Measurements from ENCODE around the gene HOXA7.

The HOXA7 gene

DNA sequence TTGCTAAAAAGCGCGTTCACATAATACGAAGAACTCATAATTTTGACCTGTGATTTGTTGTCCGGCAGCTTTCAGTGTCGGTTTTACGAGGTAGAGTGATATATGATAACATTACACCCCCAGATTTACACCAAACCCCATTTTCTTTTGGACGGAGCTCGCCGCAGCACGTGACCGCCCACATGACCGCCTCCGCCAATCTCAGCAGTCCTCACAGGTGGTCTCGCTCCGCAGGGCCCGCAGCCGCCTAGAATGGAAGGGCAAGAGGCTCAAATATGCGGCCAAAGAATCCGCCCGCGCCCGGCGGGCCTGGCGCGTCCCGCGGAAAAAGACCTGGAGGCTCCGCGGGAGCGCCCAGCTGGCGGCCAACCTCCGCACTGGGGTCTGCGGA, at the start of gene HOXA7:
Gene HOXA7 (minus strand): TSS at position 168 of the 391 bp plus-strand sequence. CDS start 130 bp downstream, at position 38.
- DNase-seq (ENCODE audit: low read depth), result no peak

DNA sequence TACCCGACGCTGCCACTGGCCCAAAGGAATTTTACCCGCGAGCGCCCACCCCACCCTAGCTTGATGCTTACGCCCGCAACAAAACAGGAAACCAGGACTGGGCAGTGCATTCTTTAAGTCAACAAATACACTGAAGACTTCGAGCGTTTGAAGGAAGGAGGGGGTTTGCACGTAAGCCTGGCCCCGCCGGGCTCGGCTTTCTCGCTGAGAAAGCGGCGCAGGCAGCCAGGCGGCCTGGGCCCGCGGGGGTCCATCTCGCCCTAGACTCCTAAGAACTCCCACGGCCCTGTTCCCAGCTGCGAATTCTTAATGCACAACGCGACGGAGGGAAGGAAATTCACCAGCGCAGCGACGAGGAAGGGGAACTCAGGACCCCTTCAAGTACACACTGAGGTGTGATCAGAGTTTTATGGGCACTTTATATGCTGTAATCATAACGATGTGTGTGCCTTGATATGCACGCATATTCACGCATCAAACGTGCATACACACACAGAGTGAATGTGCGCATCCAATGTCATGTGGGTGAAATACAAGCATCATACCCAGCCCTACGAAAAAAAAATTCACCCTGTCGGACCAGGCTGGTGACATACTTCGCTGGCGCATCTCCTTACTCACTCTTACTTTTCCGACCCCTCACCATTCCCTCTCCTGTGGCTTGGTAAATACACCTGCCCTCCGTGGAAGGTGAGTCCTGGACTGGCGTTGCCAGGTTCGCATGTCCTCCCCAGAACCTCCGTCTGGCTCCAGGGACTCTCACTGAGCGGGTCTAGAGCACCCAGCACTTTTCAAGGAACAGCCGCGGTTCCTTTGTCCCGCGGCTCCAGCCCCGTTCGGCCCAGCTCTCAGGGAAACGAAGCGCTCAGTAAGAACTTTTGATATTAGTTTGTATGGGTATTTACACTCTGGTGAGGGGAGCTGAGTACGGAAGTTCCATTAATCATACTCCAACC, 49.1 kb upstream of the HOXA7 start:
- no peak for DNase-seq (ENCODE audit: low read depth)

DNA sequence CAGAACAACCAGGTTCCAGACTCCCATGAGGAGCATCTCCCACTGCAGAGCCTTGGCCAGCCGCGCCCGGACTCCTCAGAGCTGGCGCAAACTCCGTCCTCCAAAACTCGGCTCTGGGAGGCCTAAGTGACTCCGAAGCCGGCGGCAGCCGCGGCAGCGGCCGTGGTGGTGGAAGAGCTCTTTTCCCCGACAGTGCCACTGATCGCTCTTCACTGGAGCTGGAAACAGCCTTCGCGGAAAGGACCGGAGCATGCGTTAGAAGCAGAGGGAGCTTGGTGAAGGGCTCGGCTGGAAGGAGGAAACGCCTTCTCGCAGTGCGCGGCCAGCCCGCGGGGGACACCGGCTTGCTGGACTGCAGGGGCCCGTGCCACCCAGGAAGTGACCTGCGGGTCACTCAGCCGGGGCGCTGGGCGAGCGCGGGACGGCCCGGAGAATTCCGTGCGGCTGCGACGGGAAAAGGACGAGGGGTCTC, 48.4 kb upstream of the HOXA7 start:
- no peak for DNase-seq (ENCODE audit: low read depth)

DNA sequence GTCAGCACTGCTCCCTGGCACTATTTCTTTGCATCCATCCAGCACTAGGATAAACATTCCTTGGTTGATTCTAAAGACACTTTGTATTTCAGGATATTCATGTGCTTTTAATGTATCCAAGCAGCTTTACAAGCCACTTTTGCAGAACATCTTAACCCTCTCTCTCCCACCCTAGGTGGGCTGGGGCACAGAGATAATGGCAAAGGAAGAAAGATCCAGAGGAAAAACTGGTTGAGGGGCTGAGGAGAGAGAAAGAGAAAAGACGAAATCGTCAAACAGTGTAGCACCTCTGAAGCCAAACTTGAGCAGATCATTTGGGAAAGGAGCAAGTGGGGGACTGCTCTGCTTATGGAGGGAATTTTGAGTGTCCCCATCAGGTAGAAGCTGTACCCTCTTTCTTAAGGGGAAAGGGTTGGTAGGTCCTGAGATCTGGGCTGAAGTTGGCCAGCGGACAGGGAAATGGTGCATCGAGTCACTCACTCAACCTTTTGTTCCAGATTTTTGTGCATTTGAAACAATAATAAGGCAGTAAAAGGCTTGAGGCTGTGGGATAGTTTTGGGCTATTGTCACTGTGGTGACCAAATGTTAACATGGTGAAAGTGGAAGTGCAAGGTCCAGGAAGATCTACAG, 47.6 kb upstream of the HOXA7 start:
- no peak for DNase-seq (ENCODE audit: low read depth)

DNA sequence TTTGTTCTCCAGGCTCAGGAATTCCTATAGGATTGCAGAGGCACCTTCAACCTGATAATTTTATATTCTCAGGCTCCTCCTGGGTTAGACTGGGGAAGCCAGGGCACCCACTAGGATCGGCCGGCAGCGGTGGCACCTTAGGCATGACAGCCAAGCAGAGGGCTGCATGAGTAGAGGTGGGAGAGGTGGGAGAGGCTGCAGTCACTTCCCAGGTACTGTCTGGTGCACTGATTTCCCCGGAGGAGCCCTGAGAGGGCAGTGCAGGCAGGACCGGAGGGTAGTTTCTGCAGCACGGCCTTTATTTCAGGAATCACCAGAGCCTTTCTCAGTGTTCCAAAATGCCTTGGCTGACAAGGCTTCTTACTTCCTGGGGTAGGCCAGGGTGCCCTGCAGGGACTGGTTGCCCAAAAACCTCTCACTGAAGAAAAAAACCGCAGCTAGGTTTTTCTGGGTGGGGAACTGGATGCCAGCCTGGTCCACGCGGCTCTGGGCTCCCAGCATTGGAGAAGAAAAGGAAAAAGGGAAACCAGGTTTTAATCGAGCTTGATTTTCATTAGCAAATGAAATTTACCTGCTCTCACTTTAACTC, 47.0 kb upstream of the HOXA7 start:
- no peak for DNase-seq (ENCODE audit: low read depth)

DNA sequence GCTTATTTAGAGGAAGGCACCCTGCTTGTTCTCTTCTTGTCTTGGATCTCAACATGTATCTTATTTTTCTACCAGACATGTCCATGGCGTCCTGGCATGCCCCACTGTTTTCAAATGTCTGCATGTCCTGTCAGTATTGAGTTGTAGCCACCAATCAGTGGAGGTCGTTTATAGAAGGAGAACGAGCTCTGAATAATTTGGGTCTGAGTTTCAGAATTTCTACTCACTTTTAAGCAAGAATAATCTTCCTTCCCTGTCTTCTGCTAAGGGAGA, 46.3 kb upstream of the HOXA7 start:
- DNase-seq (ENCODE audit: low read depth), result no peak

DNA sequence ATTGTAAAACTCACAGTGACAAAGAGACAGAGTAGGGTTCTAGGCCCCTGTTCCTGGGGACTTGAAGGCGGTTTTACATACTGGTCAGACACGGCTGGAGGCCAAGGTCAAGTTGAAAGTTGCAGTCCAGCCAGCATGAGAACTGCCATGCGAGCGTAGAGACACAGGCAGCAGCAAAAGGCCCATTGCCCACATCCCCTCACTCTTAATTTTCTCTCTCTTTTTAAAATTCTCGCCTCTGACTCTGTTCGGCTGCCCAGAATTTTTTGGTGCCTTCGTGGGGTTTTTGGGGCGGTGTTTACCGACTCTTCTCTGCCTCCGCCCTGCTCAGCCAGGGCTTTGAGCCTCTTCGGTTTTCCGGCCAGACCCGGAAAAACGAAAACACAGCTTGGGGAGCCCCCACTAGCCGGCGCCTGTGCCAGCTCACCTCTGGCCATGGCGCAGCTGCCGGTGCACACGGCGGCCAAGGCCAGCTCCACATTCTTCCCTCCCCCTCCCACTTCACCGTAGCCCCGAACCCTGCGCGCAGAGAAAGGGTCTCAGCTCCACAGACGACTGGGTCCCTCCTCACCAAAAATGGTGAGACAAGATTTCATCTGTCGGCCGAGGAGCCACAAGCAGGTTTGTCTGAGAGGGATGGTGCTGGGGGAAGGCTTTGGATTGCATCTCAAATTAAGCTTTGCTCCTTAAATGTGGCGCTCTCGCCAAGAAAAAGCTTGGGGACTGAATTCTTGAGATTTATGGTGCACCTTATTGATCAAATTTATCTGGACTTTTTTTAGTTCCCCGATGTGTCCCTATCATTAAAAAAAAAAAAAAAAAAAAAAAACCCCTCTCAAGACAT, 45.8 kb upstream of the HOXA7 start:
- DNase-seq (ENCODE audit: low read depth), result no peak

DNA sequence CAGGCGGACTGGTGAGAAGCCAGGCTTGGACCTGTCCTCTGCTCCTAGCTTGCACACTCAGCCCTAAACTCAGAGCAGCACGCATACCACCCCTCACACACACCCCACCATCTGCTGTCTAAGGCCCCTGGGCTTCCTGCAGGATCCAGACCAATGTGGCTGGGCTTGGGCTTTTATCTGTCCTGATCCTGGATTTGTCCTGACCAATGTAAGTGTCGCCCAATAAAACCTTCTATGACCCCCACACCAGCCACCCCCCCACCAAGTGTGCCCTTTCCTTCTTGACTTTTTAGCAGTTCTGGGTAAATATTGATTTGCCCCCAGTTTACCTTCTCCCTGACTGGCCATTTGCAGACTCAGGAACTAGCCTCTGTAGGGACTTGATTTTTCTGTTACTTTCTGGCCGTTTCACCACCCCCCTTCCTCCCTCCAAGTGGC, 45.1 kb upstream of the HOXA7 start:
- DNase-seq (ENCODE audit: low read depth), result no peak

DNA sequence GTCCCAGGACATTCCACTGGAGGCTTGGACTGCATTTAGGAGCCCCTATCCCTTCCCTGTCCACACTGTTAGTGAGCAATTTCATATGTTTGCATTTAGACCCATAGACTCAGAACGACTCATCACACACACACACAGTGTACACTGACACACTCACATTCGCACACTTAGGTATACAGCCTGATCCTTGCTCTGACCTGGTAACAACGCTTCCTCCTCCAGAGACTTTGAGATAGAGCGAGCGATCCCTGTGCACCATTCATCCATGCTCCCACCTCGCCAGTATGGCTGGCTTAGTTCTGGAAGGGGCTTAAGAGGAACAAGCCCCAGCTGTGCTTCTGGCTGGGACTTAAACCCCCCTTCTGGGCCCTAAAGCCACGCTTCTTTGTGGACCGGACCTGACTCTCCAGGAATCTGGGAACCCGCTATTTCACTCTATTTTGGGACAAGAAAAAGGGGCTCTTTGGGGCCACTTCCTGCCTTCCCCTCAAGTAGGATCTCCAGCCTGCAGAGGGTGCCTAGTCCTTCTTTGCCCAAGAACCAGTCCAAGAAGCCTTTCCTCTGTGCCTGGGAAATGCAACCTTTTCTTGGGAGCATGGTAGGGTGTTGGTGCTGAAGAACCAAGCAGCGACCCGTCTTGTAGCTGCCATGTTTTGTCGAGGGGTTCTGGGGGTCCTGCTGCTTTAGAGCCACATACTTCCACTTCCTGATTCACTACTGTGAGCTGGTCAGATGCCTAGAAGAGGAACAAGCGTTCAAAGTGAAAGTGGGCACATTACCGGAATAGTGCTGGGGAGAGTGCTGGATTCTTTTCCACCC, 44.5 kb upstream of the HOXA7 start:
- no peak for DNase-seq (ENCODE audit: low read depth)

DNA sequence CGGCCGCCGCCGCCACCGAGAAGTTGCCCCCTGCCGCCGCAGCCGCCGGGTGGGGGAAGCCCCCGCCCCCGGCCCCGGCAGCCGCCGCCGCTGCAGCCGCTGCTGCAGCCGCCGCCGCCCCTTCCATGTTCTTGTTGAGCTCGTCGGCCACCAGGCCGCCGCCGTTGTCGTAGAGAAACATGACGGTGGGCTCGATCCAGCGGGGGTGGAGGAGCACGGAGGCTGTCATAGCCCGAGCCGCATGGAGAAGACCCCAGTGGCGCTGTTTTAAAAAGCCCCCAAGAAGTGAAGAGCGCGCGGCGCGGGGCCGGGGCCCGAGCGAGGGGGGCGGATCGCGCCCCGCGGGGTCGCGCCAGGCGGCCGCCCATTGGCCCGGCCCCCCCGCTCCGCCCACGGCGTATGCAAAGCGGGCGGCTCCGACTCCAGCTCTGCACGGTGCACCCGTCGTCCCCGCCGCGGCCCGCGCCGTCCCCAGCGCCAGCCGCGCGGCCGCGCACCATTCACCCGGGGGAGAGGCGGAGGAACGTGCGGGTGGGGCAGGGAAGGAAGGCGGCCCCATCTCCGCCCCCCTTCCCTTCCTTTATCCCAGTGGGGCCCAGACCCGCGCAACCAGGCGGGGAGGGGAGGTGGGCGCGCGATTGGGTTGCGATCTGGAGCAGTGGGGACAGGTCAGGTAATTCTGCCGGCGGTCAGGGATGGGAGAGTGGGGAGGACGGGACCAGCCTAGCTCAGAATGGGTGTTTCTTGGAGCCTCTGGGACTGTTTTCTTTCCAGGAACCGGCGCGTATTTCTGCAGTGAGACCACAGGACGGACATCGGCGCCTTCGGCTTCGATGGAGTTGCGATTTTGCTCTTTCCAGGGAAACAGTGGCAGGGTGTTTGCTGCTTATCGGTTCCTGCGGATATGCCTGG, 43.6 kb upstream of the HOXA7 start, which contains the start of gene HOXA13:
Gene HOXA13 (minus strand): TSS at position 243 of the 912 bp plus-strand sequence. CDS start 14 bp downstream, at position 229.
- no peak for DNase-seq (ENCODE audit: low read depth)

DNA sequence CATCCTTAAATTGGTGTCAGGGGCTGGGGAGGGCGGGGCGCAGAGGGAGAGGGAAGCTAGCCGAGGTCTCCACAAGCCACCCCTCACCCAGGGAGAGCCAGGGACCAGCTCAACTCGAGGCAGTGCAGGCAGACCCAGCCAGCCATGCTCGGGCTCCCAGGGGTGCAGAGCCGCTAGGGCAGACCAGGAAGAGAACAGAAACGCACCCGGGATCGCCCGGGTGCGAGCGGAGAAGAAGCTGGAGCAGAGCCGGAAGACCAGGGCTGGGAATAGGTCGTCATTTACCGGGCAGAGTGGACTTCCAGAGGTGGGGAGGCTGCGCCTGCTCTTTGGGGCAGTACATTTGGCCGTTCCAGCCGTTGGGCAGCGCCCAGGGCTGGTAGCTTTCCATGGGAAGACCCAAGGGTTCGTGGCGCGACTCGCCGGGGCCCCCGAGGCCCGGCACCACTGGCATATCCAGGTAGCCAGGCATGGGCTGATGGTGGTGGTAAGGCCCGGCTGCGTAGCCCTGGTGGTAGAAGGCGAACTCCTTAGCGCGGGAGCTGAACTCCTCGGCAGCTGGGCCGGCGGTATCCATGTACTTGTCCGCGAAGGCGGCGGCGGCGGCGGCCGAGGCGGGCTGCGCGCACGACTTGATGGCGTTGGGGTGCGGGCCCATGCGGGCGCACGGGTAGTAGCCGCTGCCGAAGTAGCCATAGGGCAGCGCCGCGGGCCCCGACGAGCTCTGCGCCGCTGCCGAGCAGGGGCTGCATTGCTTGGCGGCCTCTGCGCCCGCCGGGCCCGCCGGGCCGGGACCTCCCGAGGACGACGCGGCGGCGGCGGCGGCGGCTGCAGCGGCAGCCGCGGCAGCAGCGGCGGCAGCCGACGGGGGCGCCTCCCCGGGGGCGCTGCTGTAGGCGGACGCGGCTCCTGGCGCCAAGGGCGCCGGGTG, 42.7 kb upstream of the HOXA7 start:
- DNase-seq (ENCODE audit: low read depth), result no peak

DNA sequence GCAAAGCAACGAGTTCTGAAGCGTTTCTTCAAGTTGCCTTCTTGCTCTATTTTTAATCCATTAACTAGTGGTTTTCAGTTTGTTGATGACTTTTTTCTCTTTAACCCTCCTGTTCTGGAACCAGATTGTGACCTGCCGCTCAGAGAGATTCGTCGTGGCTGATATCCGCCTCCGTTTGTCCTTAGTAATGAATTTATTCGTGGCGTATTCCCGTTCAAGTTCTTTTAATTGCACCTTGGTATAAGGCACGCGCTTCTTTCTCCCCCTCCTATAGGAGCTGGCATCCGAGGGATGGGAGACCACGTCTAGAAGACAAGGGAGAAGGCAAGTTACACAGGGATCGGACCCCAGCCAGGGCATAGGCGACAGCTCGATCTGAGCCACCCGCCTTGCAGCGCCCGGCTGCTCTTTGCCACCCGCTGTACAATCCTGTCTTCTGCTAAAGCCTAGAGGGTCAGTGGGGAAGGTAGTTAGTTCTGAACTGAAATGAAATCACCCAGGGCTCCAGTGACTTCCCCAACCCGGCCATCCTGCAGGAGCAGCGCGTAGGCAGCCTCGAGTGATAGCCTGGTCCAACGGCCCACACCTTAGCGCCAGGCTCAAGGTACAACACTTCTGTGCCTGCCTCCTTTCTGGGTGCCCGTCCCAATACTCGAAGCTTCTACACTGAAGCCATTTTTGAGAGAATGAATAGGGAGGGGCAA, 41.8 kb upstream of the HOXA7 start:
- no peak for DNase-seq (ENCODE audit: low read depth)

DNA sequence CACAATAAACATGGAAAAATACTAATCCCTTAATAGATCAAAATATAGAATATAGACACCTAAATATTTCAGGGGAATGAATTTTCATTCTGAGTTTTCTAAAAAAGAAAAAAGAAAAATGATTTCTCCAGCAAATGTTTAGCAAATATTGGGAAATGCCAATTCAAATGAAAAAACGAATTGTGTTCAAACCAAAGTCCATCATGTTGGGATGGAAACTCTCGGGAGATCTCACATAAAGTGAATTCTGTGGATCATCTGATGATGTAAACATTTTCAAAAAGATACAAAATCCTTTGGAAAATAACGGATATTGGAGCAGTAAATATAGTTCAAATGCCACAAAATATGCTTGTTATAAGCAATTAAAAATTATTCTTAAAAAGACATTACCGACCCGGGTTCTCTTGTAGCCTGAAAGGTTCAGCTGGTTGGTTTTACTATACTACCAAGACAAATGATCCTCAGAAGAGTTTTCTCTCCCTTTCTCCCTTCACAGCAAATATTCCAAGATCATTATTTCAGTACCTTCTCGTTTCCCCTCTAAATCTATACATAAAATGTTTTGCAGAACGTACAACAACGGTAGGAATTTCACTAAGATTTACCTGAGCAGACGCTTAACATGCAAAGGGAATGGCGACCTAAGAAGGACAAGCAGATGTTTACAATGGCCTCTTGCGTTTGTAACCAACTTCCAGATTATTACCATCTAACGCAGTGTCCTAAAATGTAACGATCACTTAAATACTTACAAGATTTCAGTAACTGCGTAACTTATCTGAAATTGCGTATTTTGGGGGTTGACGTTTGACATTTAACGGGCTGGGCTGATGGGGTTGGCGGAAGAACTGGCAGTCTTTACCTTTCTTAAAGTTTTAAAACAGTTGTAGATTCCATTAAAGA, 40.9 kb upstream of the HOXA7 start:
- DNase-seq (ENCODE audit: low read depth), result no peak

DNA sequence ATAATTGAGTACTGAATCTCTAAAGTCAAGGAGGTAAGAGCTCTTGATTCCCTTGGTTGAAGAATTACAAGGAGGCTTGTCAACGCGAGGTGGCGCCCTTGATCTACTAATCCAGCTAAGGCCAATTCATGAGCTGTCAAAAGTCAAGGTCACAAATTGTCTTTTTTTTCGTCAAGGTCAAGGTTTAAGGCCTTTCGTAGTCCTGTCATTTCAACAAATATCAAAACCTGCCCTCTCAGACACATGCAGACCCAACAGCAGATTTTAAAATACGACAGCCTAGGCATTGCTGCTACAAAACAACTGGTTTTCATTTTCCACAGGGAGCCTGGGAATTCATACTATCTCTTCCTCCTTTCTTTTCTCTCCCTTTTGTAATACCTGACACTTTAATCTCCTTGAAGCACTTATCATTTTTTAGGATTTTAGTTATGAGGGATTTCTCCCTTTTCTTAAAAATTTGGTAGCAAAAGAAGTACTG, 39.9 kb upstream of the HOXA7 start:
- peak; percentile 84 for DNase-seq (ENCODE audit: low read depth)

DNA sequence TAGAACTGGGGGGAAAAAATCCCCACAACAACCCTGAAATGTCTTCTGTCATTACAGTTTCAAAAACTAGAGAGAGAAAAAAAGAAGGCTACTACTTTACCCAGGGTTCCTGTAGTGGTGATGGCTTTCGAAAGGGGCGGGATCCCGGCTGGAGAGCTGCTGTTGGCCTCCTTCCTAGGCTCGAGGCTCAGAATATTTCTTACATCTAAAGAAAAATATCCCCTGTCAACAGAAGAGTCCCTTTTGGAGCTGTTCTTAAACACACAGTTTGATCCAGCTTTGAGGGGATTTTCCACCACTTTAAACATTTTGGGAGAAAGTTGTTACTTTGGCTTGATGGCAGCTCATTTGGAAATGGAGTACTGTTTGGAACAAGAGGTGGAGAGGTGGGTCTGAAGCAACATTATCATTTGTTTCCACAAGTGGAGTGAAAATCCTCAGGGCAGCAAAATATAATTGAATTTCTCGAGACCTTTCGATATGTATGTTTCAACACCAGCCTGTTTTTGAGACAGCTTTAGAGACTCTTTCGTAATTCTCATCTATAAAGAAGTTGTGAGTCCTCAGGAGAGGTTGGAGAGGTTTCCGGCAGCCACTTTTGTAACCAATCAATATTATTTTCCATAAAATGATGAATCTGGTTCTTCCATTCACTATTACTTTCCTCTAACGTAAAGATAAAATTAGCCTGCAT, 38.4 kb upstream of the HOXA7 start:
- no peak for DNase-seq (ENCODE audit: low read depth)

DNA sequence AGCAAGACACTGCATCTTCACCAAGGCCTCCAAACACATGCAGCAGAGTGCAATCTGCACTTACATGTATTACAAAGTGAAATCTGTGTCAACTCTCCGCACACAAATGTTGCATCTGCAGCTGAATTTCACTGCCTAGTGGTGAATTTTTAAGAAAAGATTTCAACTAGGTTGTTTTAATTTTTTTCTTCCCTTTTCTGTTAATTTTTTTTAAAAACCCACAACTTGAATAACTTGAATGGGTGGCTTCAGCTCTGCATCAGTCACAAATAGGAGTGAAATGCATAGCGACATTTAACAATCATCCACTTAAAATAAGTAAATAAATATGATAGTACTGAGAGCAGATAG, 37.5 kb upstream of the HOXA7 start:
- no peak for DNase-seq (ENCODE audit: low read depth)
